ENCODE measurements around the gene SCUBE2. TPM values are rescaled to one million over a fixed set of nuclear protein-coding genes. Genes with fewer than 3 reads are reported as not detected.
A peak's percentile ranks its signal among the peaks of the same experiment; 100 is the strongest.
"Not testable (repeated sequence)": the region's sequence is repeated elsewhere in the genome, so short reads cannot be mapped to it uniquely, and the experiment has no call there.

The SCUBE2 gene
- total RNA-seq, 3 donors from 2014 or later (not counting 1 experiment from before 2014, with no cell fraction given) = not detected

DNA sequence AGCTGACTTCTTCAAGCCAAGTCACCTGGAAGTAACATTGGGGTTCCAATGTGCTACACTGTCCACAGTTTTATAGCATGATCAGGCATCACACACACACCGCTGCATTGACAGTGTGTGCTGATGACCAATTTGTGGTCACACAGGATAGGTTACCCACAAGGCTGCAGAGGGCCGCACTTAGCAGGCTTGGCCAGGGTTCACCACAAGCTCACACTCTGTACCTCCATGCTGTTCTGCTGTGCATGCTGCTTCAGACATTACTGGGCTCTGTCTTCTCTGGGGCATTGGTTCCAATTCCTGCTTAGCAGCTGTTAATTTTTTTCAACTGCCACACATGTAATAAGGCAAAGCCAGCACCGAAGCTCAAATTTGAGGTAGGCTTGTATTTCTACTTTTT, 76.6 kb downstream of the SCUBE2 start:
- H3K36me3 Mint-ChIP-seq = no peaks in the 10 kb centered on the region
- no peak overlapping the region for H3K27ac Mint-ChIP-seq
- no peak for DNase-seq
- 48% methylated on average over 3 of the region's 3 CpGs for WGBS (ENCODE audit: insufficient coverage)
- no peaks in the 10 kb centered on the region for H3K4me1 ChIP-seq (ENCODE audit: control insufficient read depth, insufficient read depth, low read length)
- no peaks in the 10 kb centered on the region for H3K9me3 Mint-ChIP-seq
- H3K27ac ChIP-seq (ENCODE audit: low read length) = no peak overlapping the region
- H3K27me3 ChIP-seq (ENCODE audit: control insufficient read depth, insufficient read depth, low read length) = no peaks in the 10 kb centered on the region
- intact Hi-C loops (cut with micrococcal nuclease) = loop anchor here (1.0 to 5.0 kb wide), 3 partner anchors 122 to 495 kb away; no protein-coding TSS in a partner anchor
- peaks cover 16 to 32% of the 10 kb centered on the region in 2 donors for H3K27me3 Mint-ChIP-seq (ENCODE audit: low read depth in 2 of 2)
- peak in 2 of 3 donors; percentile 34 to 48 for ATAC-seq
- no peaks in the 10 kb centered on the region for H3K36me3 ChIP-seq (ENCODE audit: control insufficient read depth, insufficient read depth, low read length)
- TF ChIP-seq, protein P1, sequence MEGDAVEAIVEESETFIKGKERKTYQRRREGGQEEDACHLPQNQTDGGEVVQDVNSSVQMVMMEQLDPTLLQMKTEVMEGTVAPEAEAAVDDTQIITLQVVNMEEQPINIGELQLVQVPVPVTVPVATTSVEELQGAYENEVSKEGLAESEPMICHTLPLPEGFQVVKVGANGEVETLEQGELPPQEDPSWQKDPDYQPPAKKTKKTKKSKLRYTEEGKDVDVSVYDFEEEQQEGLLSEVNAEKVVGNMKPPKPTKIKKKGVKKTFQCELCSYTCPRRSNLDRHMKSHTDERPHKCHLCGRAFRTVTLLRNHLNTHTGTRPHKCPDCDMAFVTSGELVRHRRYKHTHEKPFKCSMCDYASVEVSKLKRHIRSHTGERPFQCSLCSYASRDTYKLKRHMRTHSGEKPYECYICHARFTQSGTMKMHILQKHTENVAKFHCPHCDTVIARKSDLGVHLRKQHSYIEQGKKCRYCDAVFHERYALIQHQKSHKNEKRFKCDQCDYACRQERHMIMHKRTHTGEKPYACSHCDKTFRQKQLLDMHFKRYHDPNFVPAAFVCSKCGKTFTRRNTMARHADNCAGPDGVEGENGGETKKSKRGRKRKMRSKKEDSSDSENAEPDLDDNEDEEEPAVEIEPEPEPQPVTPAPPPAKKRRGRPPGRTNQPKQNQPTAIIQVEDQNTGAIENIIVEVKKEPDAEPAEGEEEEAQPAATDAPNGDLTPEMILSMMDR (IDR thresholded peaks at IDR 0.05) = no peak
- H3K4me1 Mint-ChIP-seq = no peaks in the 10 kb centered on the region
- H3K4me3 ChIP-seq (ENCODE audit: low read length) = no peak overlapping the region
- H3K9me3 ChIP-seq (ENCODE audit: control insufficient read depth, insufficient read depth, low read length) = no peaks in the 10 kb centered on the region
- no peak overlapping the region for H3K4me3 Mint-ChIP-seq

DNA sequence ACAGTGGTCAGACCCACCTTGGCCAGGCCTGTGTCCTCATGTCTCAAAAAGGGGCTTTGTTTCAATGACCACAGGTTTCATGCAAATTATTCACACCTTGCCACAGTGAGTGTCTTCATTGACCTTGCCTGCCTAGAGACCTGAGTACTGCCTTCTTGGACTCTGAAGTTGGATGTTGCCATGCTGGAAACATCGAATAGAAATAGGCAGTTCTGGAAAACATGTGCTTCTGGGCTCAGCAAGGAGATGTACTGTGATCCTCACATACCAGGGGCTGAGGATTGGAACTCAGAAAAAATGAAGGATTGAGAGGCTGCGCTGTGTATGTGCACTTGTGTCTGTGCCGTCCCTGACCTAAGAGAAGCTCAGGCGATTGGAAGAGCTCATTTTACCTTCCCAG, 78.0 kb downstream of the SCUBE2 start:
- no peak overlapping the region for H3K4me3 Mint-ChIP-seq
- no peak overlapping the region for H3K27ac ChIP-seq (ENCODE audit: low read length)
- H3K9me3 ChIP-seq (ENCODE audit: control insufficient read depth, insufficient read depth, low read length) = no peaks in the 10 kb centered on the region
- H3K27ac Mint-ChIP-seq = no peak overlapping the region
- H3K4me1 Mint-ChIP-seq = no peaks in the 10 kb centered on the region
- no peaks in the 10 kb centered on the region for H3K27me3 ChIP-seq (ENCODE audit: control insufficient read depth, insufficient read depth, low read length)
- peaks cover 16 to 41% of the 10 kb centered on the region in 2 donors for H3K27me3 Mint-ChIP-seq (ENCODE audit: low read depth in 2 of 2)
- no peaks in the 10 kb centered on the region for H3K4me1 ChIP-seq (ENCODE audit: control insufficient read depth, insufficient read depth, low read length)
- DNase-seq (no peak), ATAC-seq (no peak)
- TF ChIP-seq, protein P1 (IDR thresholded peaks at IDR 0.05) = no peak
- no peaks in the 10 kb centered on the region for H3K36me3 Mint-ChIP-seq
- intact Hi-C loops (cut with micrococcal nuclease) = no loop called here
- 92% methylated on average over 4 of the region's 4 CpGs for WGBS (ENCODE audit: insufficient coverage)
- H3K9me3 Mint-ChIP-seq = no peaks in the 10 kb centered on the region
- H3K36me3 ChIP-seq (ENCODE audit: control insufficient read depth, insufficient read depth, low read length) = no peaks in the 10 kb centered on the region
- H3K4me3 ChIP-seq (ENCODE audit: low read length) = no peak overlapping the region

DNA sequence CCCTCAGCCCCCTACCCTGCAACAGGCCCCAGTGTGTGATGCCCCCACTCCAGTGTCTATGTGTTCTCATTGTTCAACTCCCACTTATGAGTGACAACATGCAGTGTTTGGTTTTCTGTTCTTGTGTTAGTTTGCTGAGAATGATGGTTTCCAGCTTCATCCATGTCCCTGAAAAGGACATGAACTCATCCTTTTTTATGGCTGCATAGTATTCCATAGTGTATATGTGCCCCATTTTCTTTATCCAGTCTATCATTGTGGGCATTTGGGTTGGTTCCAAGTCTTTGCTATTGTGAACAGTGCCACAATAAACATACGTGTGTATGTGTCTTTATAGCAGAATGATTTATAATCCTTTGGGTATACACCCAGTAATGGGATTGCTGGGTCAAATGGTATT, 81.9 kb downstream of the SCUBE2 start:
- no CpG with 5 or more reads among the region's 1 CpG for WGBS (ENCODE audit: insufficient coverage)
- H3K4me1 Mint-ChIP-seq; intact Hi-C loops (cut with micrococcal nuclease); H3K9me3 Mint-ChIP-seq; ATAC-seq; H3K4me3 ChIP-seq (ENCODE audit: low read length); H3K9me3 ChIP-seq (ENCODE audit: control insufficient read depth, insufficient read depth, low read length); H3K36me3 Mint-ChIP-seq; H3K27ac ChIP-seq (ENCODE audit: low read length); H3K4me1 ChIP-seq (ENCODE audit: control insufficient read depth, insufficient read depth, low read length); H3K36me3 ChIP-seq (ENCODE audit: control insufficient read depth, insufficient read depth, low read length); DNase-seq; H3K27ac Mint-ChIP-seq; H3K27me3 ChIP-seq (ENCODE audit: control insufficient read depth, insufficient read depth, low read length); H3K4me3 Mint-ChIP-seq: not testable (repeated sequence)
- peaks cover 25 to 67% of the 10 kb centered on the region in 2 donors for H3K27me3 Mint-ChIP-seq (ENCODE audit: low read depth in 2 of 2)

DNA sequence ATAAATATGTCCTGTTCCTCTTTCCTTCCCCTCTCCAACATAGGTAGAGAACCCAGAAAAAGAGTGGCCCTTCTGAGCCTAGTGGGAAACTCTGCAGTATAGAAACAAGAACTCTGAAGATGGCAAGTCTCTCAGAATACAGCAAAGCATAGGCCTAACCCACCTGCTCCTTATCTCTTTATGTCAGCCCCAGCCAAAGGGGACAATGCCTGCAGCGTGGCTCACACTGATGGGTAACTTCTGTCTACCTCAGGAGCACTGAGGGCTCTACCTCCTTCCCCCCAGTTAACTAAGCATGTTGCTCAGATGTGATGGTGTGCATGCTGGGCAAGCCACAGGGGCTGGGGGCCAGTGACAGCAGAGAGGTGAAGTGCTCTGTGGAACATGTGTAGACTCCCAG, 82.7 kb downstream of the SCUBE2 start:
- Mint-ChIP-seq H3K4me1 (peaks cover 0 to 10% of the 10 kb centered on the region in 2 donors), H3K4me3 (no peak overlapping the region), H3K27ac (no peak overlapping the region), H3K27me3 (ENCODE audit: low read depth in 2 of 2) (peaks cover 25 to 67% of the 10 kb centered on the region in 2 donors), H3K9me3 (no peaks in the 10 kb centered on the region), H3K36me3 (no peaks in the 10 kb centered on the region)
- Histone ChIP-seq H3K4me3 (ENCODE audit: low read length) (no peak overlapping the region), H3K36me3 (ENCODE audit: control insufficient read depth, insufficient read depth, low read length) (no peaks in the 10 kb centered on the region), H3K27me3 (ENCODE audit: control insufficient read depth, insufficient read depth, low read length) (peaks cover 6% of the 10 kb centered on the region), H3K27ac (ENCODE audit: low read length) (no peak overlapping the region), H3K4me1 (ENCODE audit: control insufficient read depth, insufficient read depth, low read length) (peaks cover 2% of the 10 kb centered on the region), H3K9me3 (ENCODE audit: control insufficient read depth, insufficient read depth, low read length) (no peaks in the 10 kb centered on the region)
- 70% methylated on average over 1 of the region's 1 CpG for WGBS (ENCODE audit: insufficient coverage)
- intact Hi-C loops (cut with micrococcal nuclease) = no loop called here
- TF ChIP-seq, protein P1 (IDR thresholded peaks at IDR 0.05) = no peak
- DNase-seq (no peak), ATAC-seq (no peak)

All from natural killer cell (primary cell).